GM19328 (cell line): Measurements from ENCODE around the gene CCSER2.

Source experiments
- ATAC-seq: cut with Tn5 transposase; IDR thresholded peaks from one replicate; pipeline ENCODE4 v1.9.1; 2021; ENCODE audit warnings: mild to moderate bottlenecking, moderate library complexity; ENCODE audit not compliant: unreplicated experiment

CCSER2 gene

GRCh38 chr10:84542522-84543490 is 214.4 kb downstream of the CCSER2 start:
- ATAC-seq: no peak

DNA sequence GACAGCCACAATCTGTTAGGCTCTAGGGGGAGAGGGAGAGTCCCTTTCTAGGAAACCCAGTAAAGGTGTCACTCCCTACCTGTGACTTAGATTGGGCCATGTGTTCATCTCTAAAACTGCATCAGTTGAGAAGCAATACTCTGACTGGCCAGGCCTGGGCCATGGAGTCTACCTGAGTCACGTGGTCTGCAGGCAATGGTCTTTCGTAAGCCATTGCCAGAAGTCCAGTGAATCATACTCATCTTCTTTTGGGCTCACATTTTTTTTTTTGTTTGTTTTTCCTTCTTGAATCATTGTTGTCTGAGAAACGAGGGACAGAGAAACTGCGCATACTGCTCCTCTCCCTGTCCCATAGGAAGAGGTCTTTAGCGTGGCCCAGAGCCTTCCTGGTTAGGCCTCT is 215.6 kb downstream of the CCSER2 start:
- no peak for ATAC-seq

DNA sequence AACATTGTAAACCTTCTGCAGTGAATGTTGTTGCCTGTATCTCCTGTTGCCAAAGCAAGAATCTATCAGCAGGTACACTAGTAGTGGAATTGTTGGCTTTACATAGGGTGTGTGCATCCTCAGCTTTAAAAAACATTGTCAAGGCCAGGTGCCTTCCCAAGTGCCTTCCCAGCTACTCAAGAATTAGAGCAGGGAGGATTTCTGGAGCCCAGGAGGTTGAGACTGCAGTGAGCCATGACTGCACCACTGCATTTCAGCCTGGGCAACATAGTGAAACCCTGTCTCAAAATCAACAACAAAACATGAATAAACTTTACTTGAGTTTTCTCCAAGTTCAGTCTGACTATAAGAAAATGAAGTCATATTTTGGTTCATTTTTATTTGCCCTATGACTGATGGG is 217.3 kb downstream of the CCSER2 start:
- no peak for ATAC-seq

DNA sequence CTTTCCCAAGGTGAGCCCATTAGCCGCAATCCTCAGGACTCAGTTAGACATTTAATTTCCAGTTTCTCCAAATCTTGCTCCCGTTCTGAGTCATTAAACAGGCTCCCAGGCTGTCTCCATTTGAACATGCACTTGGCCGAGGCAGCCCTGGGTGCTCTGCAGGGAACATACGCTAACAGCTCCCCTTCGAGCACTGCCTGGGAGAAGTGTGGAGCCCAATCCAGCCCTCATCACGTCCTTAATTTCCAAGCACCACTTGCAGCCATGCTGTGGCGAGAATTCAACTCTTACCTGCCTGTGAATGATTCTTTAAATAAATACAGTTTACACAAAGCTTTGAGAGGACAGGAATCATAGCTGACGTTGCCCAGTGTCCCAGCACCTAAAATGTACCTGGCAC is 218.2 kb downstream of the CCSER2 start:
- no peak for ATAC-seq

- no peak for ATAC-seq
Observed at GRCh38 chr10:84547616-84548015, 219.2 kb downstream of the CCSER2 start.

DNA sequence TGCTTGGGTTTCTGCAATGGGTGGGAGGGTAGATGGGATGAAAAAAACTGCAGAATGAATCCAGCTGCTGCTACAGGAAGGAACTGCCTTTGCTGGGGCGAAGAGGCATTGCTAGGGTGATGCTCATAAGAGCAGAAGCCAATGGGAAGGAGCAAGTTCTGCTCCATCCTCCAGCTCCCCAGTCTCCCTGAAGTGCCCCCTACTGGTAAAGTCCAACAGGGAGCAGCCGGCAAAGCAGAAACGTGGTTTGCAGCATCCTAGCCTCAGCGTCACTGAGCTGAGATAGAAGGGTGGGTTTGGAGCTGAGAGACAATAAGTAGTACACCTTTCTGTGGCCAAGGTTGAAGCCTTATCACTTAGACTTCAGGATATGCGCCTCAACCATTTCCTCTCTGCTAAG is 220.5 kb downstream of the CCSER2 start:
- no peak for ATAC-seq

DNA sequence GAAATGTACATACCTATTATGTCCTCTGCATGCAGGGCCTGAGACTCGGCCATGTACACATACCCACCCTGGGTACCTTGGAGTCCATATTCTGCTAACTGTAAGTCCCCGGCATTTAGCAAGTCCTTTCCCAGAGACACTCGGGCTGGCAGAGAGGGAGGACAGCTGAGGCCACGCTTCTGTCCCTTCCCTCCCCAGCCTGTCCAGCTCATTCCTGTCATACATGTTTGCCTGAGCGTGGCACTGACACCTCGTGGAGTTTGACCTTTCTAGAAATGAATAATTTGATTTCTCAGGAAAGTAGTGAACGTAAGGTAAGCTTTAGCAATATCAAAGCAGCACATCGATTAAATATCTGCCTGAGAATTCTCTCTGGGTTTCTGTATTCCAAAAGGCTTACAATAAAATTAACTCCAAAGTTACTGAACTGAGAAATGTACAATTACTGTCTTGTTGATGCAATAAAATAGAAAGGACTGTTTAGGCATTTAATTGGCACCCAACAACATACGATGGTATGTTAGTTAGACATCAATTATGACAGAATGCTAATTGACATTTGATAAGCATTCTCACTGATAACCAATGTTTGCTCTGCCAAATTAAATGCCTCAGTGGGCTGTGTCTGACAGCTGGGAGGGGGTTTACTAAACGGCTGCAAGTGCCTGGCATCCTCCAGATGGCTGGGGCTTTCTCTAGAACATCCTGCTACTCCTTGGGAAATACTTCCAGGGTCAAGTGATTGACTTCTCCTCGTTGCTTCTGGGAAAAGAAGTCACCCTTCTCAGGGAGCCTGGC is 221.2 kb downstream of the CCSER2 start:
- no peak for ATAC-seq

DNA sequence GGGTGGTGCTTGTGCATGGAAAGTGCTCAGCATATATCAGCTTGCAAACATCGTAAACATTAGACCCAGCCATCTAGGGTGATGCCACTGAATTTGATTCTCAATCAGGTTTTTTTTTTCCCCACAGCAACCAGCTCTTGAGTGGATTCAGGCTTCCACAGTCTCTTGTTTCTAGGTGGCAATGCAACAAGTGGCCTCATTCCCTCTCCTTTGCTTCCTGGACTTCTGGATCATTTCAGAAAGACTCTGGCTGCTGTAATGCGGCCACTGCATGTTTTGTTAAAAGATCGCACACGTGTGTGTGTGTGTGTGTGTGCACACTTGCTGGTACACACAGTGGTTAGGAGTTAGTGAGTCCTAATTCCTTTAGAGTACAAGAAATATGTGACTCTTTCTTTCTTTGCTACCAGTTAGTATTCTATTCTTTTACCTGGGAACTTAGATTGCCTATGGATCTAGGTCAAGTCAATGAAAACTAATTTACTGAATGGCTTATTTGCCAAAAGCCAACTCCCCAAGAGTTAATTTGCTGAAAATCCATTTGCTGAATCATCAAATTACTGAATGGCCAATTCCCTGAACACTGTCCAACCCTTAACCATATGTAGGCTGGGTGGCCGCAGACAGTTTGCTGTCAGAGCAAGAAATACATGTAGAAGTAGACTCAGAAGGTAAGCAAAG is 222.5 kb downstream of the CCSER2 start:
- ATAC-seq: no peak

DNA sequence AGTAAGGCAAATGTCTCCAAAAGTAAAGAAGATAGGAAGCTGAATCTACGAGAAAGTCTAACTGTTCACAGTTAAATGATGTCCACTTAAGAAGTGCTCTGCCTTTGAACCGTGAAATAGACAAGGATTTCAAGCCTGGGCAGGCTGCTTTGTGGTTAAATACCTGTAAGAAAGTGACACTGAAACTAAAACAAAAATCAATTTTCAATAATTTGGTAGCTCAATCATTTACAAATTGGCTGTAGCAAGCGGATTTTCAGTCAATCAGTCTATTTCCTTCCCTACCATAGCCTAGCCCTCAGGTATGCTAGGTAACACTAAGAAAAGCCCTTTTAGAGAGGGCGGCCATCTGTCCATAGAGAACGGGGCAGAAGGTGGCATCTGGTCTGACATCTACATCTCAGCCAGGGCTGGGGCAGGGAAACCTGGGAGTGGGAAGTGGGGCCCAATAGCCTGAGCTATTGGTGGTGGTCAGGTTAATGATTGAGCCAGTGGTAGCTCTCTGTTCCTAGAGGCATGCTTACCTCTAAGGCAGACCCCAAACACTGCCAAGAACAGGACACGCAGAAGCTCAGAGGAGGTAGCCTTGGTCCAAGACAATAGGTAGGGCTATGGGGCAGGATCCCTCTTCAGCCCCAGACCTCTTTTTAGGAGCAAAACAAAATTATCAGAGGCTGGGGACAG is 223.2 kb downstream of the CCSER2 start:
- no peak for ATAC-seq

DNA sequence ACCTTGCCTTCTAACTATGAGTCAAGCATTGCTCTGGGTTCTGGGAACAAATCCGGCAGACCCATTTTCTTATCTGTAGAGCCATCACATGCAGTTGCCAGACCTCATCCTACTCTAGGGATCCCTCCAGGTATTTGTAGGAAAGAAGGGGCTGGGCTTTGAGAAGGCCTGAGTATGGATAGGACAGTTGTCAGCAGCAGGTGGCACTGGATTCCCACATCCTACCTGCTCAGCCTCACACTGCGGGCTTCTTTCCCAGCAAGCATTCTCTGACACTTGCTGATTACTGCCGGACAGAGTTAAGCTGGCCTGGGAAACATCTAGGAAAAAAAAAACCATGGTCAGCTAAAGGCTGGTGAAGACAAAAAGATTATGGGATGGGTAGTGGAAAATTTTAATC is 224.1 kb downstream of the CCSER2 start:
- no peak for ATAC-seq

- ATAC-seq: no peak
Observed at GRCh38 chr10:84562592-84562991, 234.2 kb downstream of the CCSER2 start.

DNA sequence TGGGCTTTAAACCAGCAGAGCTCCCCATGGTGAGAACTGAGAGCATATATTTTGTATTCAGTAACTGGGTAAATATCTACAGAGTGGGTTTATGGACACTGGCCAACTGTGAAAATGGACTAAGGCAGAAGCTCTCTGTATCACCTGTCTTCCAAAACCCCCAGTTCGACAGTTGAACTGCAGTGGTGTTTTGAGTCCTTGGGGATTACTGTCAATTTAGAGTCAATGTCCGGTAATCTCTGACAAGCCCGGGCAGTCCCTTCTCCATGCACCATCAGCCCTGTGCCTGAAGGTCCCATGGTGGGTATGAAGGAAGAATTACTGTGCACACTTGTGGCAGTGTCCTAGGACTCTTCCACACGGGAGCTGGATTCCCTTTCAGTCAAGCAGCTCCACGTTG is 235.0 kb downstream of the CCSER2 start:
- no peak for ATAC-seq

DNA sequence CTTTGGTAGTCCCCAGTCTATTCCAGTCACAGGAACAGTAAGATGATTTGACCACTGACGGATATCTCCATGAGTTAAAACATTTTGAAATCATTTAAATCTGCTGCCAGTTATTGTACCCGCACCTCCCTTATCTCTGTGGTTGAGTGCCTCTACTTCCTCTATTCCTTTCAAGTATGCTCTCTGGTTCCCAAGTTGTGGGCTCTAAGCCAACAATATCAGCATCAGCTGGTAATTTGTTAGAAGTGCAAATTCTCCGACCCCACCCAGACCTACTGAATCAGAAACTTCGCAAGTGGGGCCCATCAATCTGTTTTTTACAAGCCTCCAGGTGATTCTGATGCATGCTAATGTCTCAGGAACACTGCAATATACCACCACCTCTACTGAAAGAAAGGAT is 235.5 kb downstream of the CCSER2 start:
- ATAC-seq: no peak

GRCh38 chr10:84565881-84566582 is 237.6 kb downstream of the CCSER2 start:
- no peak for ATAC-seq

DNA sequence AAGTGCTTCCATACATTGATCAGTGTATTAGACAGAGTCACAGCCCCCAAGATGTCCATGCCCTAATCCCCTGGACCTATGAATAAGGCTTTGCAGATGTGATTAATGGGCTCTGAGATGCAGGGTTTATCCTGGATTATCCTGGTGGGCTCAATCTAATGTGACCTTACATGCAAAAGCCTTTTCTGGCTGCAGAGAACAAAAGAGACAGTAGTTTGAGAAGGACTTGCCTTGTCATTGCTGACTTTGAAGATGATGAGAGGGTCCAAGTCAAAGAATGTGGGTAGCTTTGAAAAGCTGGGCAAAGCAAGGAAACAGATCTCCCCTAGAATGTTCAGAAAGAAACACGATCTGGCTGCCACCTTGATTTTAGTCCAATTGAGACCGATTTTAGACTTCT is 238.7 kb downstream of the CCSER2 start:
- no peak for ATAC-seq
